HG03575 (cell line): Measurements from ENCODE around the gene DGKD.

Experiments
- ATAC-seq: cut with Tn5 transposase; IDR thresholded peaks from one replicate; pipeline ENCODE4 v1.9.1; 2021; ENCODE audit not compliant: unreplicated experiment, insufficient number of reproducible peaks, low FRiP score; ENCODE audit errors: extremely low read depth

Gene DGKD

DNA sequence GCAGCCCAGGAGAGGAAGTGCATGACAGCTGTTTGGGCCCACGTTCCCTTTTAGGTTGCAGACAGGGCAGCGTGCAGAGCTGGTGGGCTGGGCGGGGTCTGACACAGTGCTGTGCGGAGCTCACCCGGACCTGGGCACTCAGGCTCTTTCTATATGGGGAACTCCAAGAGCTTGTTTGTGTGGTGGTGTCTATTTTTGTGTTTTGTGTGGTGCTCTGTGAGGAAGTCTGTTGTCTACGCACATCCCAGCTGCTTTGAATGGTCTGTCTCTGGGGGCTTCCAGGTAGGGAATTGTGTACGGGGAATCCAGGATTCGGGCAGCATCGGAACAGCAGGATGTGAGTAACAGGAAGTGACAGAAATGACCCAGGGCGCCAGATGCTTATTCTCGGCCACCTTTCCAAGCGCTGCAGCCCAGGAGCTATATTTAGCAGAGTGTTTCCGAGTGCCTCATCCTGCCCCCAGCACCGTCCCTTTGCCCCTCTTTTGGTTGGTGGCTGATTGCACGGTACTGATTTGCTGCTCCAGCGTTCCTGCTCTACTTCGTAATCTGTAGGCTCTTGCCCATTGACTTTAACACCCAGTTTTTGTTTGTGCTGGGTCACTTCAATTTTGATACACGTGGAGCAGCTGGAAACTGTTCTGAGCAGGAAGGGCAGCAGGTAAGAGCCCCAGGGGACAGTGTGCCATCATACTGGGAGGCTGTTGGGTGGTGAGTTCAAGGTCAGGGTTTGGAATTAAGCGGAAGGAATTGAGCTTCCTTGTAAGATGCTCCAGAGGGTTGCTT is 64.7 kb downstream of the DGKD start:
- ATAC-seq: no peak

DNA sequence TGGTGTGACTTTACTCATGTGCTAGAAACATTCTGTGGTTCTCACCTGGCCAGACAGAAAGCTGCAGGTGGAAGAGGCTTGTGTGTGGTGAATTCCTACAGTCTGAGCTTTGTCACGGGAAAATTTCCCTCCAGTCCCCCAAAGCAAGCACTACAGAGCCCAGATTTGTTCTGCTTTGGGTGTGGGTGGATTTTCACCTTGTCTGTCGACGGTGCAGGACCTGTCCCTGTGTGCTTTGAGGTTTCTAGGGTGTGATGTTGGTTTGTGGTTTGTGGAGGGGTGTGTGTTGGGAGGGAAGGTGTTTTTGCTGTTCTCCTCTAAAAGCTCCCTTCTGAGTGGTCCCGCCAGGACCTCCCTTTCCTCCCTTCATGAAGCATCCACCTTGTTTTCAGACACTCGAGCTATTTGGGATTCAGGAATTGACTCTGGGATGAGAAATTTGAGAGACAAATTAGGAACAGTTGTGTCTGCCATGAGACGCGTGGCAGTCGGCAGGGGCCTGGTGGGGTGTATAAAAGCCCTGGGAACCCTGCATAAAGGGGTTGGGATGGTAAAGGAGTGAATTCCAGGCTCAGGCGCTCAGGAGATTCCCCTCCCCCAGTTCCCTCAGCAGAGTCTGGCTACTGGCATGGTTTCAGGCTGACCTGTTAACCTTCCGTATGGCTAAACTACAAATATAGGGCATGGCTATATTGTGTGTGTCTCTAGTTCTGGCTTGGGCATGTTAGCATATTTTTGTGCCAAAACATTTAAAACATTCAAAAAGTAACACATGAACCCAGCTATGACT is 65.5 kb downstream of the DGKD start:
- ATAC-seq: no peak

DNA sequence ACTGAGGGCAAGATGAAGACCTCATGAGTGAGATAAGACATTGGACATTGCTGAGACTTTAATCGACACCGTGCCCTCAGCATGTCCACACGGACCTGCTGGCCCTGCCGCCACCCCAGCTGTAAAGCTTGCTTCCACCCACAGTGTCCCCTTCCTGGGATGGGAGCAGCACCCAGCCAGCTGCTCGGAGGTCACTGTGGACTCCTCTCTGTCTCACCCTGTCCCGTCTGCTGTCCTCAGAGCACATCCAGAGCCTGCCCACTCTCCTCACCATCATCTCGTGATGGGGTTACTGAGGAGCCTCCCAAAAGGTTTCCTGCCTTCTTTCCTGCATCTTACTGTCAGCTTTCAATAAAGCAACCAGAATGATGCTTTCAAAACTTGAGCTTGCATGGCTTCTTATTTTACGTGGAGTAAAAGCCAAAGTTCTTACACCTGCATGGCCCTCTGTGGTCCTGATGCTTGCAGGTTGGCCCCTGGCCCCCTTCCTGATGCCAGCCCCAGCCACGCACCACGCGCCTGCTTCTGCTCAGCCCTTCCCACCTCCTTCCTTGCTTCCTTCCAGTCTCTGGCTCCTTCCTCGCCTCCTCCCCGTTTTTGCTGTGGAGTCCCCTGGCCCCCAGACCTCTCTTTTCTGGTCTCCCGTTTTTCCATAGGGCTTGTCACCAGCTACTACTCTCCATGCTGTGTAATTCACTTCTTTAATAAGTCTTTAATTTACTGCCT is 67.0 kb downstream of the DGKD start:
- no peak for ATAC-seq

DNA sequence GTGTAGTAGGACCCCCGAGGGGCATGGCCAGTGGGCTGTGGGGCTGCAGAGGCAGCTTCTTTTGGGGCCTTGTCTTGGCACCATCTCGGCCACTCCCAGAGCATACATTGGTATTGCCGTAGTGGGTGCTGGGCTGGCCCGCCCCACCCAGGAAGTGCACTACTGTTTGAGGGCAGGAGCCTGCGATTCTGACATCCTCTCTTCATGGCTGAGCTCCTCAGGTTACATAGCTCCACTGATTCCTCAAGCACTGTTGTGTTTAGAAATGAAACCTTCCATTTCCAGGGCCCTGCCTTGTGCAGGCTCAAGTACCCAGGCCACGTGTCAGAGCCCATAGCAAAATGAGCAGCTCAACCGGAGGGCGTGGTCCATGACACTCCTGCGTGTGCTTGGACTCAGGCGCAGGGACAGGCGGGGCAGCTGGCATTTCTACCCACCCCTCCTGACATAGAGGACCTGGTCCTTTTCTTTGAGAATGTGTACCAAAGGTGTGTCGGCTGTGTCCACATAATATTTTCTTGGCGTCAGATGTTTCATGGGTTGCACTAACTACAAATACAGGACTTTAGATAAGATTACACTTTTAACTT is 67.9 kb downstream of the DGKD start:
- ATAC-seq: peak; percentile 60

DNA sequence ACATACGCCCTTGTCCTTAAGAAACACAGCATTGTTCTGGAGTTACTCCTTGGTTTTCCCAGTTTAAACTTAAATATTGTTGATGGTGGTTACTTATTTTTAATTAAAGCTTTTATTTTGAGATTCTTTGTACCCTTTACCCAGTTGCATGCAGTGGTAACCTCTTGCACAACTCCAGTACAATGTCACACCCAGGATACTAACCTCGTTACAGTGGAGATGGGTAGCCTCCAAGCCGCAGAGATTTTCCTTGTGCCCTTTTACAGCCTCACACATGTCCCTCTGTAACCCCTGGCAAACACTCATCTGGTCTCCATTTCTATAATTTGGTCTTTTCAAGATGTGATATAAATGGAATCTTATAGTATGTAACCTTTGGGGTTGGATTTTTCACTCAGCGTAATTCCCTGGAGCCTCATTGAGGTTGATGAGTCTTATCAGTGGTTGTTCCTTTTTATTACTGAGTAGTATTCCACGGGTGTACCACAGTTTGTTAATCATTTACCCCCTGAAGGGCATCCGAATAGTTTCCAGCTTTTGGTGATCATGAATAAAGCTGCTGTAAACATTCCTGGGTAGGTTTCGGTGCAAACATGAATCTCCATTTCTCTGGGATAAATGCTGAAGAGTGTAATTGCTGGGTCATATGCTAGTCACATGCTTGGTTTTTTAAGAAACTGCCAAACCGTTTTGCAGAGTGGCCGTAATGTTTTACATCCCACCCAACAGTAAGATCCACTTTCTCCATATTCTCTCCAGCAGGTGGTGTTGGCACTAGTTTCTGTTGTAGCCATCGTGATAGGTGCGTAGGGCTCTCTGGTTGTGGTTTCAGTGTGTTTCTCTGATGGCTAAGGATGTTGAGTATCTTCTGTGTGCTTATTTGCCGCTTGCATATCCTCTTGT is 68.6 kb downstream of the DGKD start:
- ATAC-seq: no peak

DNA sequence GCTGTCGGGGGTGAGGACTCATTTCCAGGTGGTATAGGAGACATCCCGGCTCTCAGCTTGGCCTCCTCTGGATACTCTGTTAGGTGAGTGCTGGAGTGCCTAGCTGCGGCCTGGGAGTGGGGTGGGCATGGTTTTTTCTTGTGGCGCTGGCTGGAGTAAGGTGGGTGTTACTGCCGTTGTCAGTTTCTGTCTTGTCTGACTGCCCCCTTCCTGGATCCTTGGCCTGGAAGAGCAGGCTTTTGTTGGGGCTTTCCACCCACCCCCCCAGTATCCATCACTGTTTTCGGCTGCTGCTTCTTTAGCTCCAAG is 69.2 kb downstream of the DGKD start:
- no peak for ATAC-seq

DNA sequence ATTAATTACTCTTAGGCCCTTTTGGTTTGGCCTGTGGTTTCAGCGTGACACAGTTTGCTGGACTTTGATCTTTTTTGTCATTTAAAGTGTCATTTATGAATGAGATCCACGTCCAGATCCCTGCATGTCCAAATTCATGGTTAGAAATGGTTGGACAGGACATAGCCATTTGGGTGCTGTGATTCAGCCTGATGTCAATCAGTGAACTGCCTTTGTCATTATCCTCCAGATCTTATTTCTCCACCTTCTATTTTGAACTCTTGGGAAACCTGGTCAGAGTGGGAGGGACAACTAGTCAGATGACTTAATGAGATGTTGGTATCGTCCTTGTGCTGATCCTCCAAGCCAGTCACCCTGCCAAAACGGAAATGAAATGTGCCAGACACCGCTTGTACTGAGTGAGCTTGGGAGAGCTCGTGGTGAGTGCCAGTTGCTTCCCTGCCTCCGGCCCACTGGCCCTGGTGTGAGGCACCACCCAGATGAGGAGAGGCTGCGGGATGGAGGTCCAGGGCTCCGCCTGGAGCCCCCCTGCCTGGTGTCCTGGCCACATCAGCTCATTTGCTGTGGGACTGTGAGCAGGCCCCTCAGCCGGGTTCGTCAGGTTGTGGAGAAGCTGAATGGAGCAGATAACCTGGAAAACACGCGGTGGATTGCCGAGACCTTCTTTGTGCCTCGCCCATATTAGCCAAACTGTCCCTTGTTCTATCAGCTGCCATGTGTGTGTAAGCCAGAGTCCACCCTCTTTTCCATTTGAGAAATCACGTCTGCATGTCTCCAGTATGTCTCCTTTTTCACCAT is 70.1 kb downstream of the DGKD start:
- no peak for ATAC-seq

DNA sequence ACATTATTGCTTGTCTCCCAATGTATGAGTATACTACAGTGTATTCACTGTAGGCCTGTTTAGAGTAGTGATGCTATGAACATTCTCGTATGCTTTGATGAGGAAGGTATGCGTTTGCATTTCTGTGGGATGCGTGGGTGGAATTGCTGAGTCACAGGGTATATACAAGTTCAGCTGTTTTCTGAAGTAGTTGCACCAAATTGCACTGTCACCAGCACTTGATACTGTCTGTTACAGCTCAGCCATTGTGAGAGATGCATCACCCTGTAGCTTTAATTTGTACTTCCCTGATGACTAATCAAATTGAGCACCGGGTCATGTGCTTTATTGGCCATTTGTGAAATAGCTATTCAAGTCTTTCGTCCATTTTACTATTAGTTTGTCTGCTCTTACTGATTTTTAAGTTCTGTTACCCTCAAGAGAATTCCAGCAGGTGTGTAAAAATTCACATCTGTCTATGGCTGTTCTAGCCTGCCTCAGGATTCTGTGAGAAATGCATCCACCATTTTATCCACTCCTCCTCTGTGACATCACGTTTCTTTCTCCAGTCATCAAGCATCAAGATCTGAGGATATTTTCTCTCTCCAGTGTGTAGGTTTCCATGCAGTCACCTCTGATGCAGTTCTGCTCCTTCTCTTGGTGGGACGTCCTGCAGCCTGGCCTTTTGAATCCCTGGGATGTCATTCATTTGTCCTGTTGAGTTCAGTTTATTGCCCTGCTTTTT is 72.5 kb downstream of the DGKD start:
- no peak for ATAC-seq

DNA sequence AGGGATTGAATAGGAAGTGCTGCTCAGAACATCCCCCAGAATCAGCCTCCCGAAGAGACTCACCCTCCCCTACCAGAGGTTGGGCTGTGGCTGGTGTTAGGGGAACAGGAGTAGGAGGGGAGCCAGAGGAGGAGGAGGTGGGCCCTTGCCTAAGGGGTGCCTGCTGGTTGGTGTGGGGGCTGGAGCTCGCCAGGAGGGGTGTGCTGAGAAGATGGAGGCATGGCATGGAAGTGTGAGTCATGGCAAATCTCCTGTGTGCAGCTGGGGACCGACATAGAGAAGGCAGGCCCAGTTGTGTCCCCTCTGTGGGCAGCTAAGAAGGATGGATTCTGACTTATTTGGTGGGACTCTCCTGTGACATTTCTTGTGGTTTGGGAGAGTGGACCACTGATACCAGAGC is 73.7 kb downstream of the DGKD start:
- no peak for ATAC-seq

DNA sequence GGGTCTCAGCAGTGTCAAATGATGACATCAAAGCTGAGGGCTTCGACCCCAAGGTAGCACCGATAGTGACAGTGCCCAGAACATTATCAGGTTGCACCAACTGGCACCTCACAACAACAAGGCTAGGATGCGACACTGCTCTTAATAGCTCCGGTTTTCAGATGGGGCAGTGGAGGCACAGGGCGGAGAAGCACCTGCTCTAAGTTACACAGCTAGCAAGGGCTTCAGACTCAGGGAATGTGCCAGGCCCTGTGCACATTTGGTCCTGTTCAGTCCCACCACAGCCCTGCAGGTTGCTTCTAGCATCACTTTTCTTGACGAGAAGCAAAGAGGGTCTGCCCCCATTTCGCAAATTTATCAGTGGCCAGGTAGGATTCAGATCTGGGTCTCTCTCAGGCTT is 74.1 kb downstream of the DGKD start:
- ATAC-seq: no peak

DNA sequence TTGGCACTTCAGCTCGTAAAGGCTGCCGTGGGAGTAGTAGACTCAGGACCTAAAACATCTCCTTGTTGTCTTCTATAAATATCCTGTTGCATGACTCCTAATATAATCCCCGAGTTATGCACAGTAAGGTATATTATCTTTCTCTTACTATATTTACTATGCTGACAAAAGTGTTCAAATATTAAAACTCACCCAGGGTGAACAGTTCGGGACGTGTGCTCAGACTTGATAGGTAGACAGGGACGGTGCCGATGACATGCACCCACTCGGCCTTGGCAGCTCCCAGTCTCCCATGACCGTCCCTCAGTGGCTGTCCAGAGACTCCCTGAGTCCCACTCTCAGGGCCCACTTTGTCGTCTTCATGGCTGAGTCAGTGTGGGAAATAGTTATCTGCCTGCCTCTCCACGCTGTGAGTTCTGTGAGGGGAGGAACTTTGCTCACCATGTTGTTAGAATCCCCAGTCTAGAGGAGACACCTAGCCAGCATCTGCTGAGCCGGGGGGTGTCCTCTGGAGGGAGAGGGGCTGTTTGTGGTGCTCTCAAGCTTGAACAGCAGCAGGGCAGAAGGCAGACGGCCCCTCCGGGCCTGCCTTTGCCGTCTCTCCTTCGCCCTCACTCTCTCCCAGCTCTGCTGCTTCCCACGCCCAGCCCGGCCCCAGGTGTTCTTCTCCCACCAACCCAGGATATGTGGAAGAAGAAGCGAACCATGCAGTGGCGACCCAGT is 75.0 kb downstream of the DGKD start:
- no peak for ATAC-seq

DNA sequence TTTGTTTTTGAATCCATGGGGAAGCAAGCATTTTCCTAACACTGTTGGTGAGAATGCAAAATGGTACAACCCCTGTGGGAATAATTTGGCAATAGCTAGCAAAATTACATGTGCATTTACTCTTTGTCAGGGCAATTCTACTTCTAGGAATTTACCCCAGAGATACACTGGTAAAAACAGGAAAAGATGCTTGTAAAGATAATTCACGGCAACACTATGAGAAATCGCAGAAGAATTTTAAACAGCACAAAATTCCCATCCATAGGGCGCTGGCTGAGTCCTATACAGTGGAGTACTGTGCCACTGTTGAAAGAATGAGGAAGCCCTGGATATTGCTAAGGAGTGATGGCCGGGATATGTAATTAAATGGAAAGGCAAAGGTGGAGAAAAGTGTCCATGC is 75.8 kb downstream of the DGKD start:
- no peak for ATAC-seq

DNA sequence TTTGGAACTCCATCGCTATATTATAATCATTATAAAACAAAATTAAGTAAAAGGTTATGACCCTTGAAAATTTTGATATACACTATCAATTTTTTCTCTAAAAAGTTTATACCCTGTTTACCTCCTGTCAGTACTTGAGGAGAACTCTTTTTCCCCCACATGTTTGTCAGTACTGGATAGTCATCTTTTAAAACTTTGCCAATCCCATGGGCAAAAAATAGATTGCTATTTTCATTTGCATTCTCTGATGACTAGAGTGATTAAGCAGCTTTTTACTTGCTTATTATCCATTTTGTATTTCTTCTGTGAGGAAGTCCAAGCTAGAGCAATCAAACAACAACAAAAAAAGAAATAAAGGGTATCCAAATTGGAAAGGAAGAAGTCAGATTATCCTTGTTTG is 76.4 kb downstream of the DGKD start:
- ATAC-seq: no peak

DNA sequence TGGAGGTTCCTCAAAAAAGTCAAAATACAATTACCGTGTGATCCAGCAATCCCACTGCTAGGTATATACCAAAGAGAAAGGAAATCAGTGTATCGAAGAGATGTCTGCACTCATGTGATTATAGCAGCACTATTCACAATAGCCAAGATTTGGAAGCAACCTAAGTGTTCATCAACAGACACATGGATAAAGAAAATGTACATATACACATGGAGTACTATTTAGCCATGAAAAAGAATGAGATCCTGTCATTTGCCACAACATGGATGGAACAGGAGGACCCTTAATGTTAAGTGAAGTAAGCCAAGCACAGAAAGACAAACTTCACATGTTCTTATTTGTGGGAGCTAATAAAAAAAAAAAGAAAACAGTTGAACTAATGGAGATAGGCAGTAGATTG is 78.7 kb downstream of the DGKD start:
- no peak for ATAC-seq

DNA sequence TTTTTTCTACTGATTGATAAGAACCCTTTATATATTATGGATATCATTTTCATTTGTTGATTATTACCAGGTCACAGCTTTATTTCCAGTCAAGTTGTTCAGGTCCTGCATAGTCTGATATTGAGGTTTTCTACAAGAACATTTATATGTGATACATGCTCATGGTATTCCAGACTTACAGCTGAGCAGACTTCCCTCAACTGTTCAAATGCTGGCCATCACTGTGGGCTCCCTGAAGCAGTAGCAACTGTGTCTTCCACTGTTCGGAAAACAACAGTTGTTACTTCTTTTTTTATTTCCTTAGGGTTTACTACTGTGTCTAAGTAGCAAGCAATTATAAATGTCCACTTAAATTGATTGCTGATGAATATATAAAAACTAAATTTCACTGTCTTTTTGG is 79.5 kb downstream of the DGKD start:
- no peak for ATAC-seq

DNA sequence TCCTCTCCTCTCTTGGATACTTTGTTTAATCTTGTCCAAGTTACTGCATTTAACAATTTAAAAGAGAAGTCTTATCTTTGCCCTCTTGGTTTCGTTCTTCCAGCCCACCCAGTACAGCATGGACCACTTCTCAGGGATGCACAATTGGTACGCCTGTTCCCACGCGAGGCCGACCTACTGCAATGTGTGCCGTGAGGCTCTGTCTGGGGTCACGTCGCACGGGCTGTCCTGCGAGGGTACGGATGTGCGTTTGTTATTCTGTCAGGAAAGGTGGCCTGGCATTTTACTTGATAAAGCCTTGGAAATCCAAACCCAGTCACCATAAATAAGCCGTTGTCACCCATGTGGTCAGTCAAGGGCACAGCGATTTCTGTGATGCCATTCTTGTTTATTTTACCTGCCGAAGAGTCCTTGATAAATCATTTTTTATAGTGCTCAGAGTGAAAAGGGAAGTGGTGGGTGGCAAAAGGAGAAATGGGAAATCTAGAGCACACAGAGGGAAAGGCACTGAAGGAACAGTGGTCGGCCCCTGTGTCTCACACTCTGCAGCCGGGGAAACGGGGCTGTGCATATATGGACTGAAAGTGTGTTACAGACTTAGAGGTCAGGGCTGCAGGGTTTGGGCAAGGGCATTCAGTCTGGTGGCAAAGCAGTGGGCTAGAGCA is 80.5 kb downstream of the DGKD start:
- no peak for ATAC-seq
